K562 (cell line): Measurements from ENCODE around the gene FAM241B. TPM values are rescaled to one million over a fixed set of nuclear protein-coding genes. Genes with fewer than 3 reads are reported as not detected.

Source experiments
- ATAC-seq: fragments of 200-7000 bp; cut with Tn5 transposase; 3 replicates; pipeline ENCODE4 v1.9.1; 2020; ENCODE audit warnings: moderate library complexity
- BruUV-seq: library from RNA; stranded (reverse); fragments of 400-500 nt; replicated peaks from 2 replicates; lab custom pipeline; 2021; lab: Mats Ljungman, UMichigan
- CTCF ChIA-PET: fragments of 300-600 bp; formaldehyde crosslinking; extraction: SDS; loops from one replicate; lab custom pipeline; 2021; ENCODE audit warnings: low intra/inter-chr PET ratio; lab: Yijun Ruan, JAX
- POLR2A ChIA-PET: fragments of 300-600, 350-650 bp; sonication (Branson Sonifier 250); formaldehyde crosslinking; extraction: SDS; loops from one replicate; lab custom pipeline; 2021; ENCODE audit warnings: antibody characterized with exemption, inconsistent platforms; lab: Yijun Ruan, JAX
- DNase-seq, 4 experiments: peaks; one replicate each; pipeline versions ENCODE4 v3.0.0 to v3.0.0-alpha.2; 2011 to 2018; ENCODE audit warnings: low spot score in 3 of 4, mixed read lengths in 3 of 4; ENCODE audit errors: extremely low read depth in 1 of 4
- FAIRE-seq: peaks from 2 replicates; lab custom pipeline; 2011; peaks lifted over from hg19 to GRCh38; lab: Jason Lieb, UNC
- H2AFZ ChIP-seq: 2 replicates; pipeline ENCODE4 v1.6.0; 2011; ENCODE audit warnings: low read depth, low read length, control low read depth, inconsistent platforms
- H3K27ac ChIP-seq: fragments of 200-600 bp; 3 replicates; pipeline ENCODE4 v1.8.0; 2011; ENCODE audit warnings: low read depth, mild to moderate bottlenecking, control low read depth, inconsistent platforms, low read length, moderate library complexity, mixed read lengths; ENCODE audit errors: extremely low read depth
- H3K27me3 ChIP-seq, 2 experiments: fragments of 300-600 bp in 1 of 2; 2 replicates in 1 of 2; 3 replicates in 1 of 2; pipeline versions ENCODE4 v1.6.0 to v1.8.0; 2011; ENCODE audit warnings: inconsistent platforms in 2 of 2, low read length in 2 of 2, mild to moderate bottlenecking in 1 of 2, mixed read lengths in 1 of 2, moderate library complexity in 1 of 2; ENCODE audit not compliant: control insufficient read depth in 2 of 2, insufficient read depth in 2 of 2
- H3K36me3 ChIP-seq: fragments of 300-600 bp; 3 replicates; pipeline ENCODE4 v1.8.0; 2011; ENCODE audit warnings: mild to moderate bottlenecking, low read length, inconsistent platforms; ENCODE audit not compliant: control insufficient read depth, insufficient read depth
- H3K4me1 ChIP-seq, 2 experiments: fragments of 200-600 bp in 1 of 2; replicated peaks in 1 of 2; 2 replicates in 1 of 2; 3 replicates in 1 of 2; pipeline versions ENCODE4 v1.5.1 to v1.8.0; 2011; ENCODE audit warnings: inconsistent platforms in 2 of 2, low read length in 2 of 2, mild to moderate bottlenecking in 1 of 2, mixed read lengths in 1 of 2, moderate library complexity in 1 of 2; ENCODE audit not compliant: control insufficient read depth in 2 of 2, insufficient read depth in 2 of 2
- H3K4me2 ChIP-seq: 2 replicates; pipeline ENCODE4 v1.6.1; 2011; ENCODE audit warnings: low read length, control low read depth, inconsistent platforms, mixed read lengths; ENCODE audit not compliant: insufficient read depth
- H3K4me3 ChIP-seq: fragments of 200-600 bp; sonication (generic), shearing (Covaris generic); 2 replicates; pipeline ENCODE4 v1.5.1; 2016; ENCODE audit warnings: control low read depth, inconsistent platforms
- H3K79me2 ChIP-seq: fragments of 200-600 bp; 3 replicates; pipeline ENCODE4 v1.8.0; 2011; ENCODE audit warnings: low read length, inconsistent platforms; ENCODE audit not compliant: control insufficient read depth, insufficient read depth
- H3K9ac ChIP-seq, 2 experiments: 2 replicates each; pipeline versions ENCODE4 v1.6.0 to v1.6.1; 2011; ENCODE audit warnings: low read depth in 2 of 2, low read length in 2 of 2, control low read depth in 1 of 2, inconsistent platforms in 1 of 2, mild to moderate bottlenecking in 1 of 2, mixed read lengths in 1 of 2; ENCODE audit not compliant: insufficient read depth in 1 of 2
- H3K9me1 ChIP-seq: one replicate; pipeline ENCODE4 v1.6.0; 2011; ENCODE audit warnings: inconsistent platforms, mild to moderate bottlenecking, low read length, moderate library complexity; ENCODE audit not compliant: control insufficient read depth, insufficient read depth
- H3K9me3 ChIP-seq: replicated peaks from 2 replicates; pipeline ENCODE4 v1.5.1; 2011; ENCODE audit warnings: low read depth, low read length, inconsistent platforms; ENCODE audit not compliant: control insufficient read depth, insufficient read depth
- H4K20me1 ChIP-seq: replicated peaks from 2 replicates; pipeline ENCODE4 v1.6.1; 2011; ENCODE audit warnings: low read length, inconsistent platforms, mixed read lengths; ENCODE audit not compliant: control insufficient read depth, insufficient read depth
- E2F5 ChIP-seq: sonication (generic); formaldehyde crosslinking; IDR thresholded peaks from 2 replicates; pipeline ENCODE4 v1.8.0; 2022; ENCODE audit warnings: mild to moderate bottlenecking, missing genetic modification reagents
- HCFC1 ChIP-seq: IDR thresholded peaks from 2 replicates; pipeline ENCODE4 v1.6.1; 2012; ENCODE audit warnings: low read depth, low read length, improper control_type of control experiment
- HDAC8 ChIP-seq: fragments of 450-650 bp; IDR thresholded peaks from 2 replicates; pipeline ENCODE4 v1.6.1; 2016; ENCODE audit warnings: mild to moderate bottlenecking, missing genetic modification characterization, moderate library complexity, missing compliant biosample characterization
- IRF9 ChIP-seq: fragments of 450-650 bp; IDR thresholded peaks from 2 replicates; pipeline ENCODE4 v1.6.1; 2016; ENCODE audit warnings: missing biosample characterization, missing genetic modification characterization
- NONO ChIP-seq, 2 experiments: fragments of 200-400 bp in 1 of 2; fragments of 450-650 bp in 1 of 2; formaldehyde crosslinking in 1 of 2; IDR thresholded peaks; 2 replicates each; pipeline ENCODE4 v1.6.1; 2017; ENCODE audit warnings: low read depth in 2 of 2, mild to moderate bottlenecking in 2 of 2, moderate library complexity in 2 of 2, low read length in 1 of 2
- POLR2B ChIP-seq: fragments of 450-650 bp; IDR thresholded peaks from 2 replicates; pipeline ENCODE4 v1.6.1; 2018; ENCODE audit warnings: low read depth; ENCODE audit not compliant: partially characterized antibody
- POLR3A ChIP-seq: IDR thresholded peaks from 2 replicates; pipeline ENCODE4 v1.6.1; 2011; ENCODE audit warnings: borderline replicate concordance, mild to moderate bottlenecking, moderate library complexity; ENCODE audit not compliant: insufficient read length, insufficient read depth; ENCODE audit errors: extremely low read depth
- SP1 ChIP-seq: sonication (generic); formaldehyde crosslinking; IDR thresholded peaks from 2 replicates; pipeline ENCODE4 v1.8.1; 2022; ENCODE audit warnings: mild to moderate bottlenecking, missing genetic modification reagents
- TARDBP ChIP-seq: fragments of 450-650 bp; IDR thresholded peaks from 2 replicates; pipeline ENCODE4 v1.6.1; 2016
- TFAM ChIP-seq: fragments of 250-450 bp; sonication (Bioruptor Pico); conservative IDR thresholded peaks from 2 replicates; pipeline ENCODE4 v1.5.0; 2021; ENCODE audit warnings: mild to moderate bottlenecking, moderate library complexity
- ZBTB8A ChIP-seq: fragments of 450-650 bp; IDR thresholded peaks from 2 replicates; pipeline ENCODE4 v1.6.1; 2018; ENCODE audit warnings: mild to moderate bottlenecking, moderate library complexity; ENCODE audit not compliant: partially characterized antibody
- ZNF551 ChIP-seq: fragments of 250-450 bp; sonication (Bioruptor Pico); IDR thresholded peaks from 2 replicates; pipeline ENCODE4 v1.5.0; 2021; ENCODE audit warnings: mild to moderate bottlenecking, moderate library complexity
- ZNF699 ChIP-seq: fragments of 250-450 bp; sonication (Bioruptor Pico); IDR thresholded peaks from 2 replicates; pipeline ENCODE4 v1.8.0; 2021; ENCODE audit warnings: mild to moderate bottlenecking, moderate library complexity; ENCODE audit not compliant: insufficient replicate concordance
- WGBS: fragments of 100-300 bp; shearing (Covaris generic); methylation state at CpG from one replicate; pipeline ENCODE4 v1.1.6; 2016; ENCODE audit warnings: low coverage, mixed read lengths; ENCODE audit not compliant: insufficient coverage; ENCODE audit errors: missing lambda C conversion rate; 5-methylcytosine and 5-hydroxymethylcytosine counted together
- in situ Hi-C: fragments of 300-500 bp; cut with MboI; formaldehyde crosslinking; loops from 4 replicates; pipeline ENCODE4 v1.15.0; 2018; ENCODE audit warnings: inconsistent platforms, mixed read lengths
- intact Hi-C: fragments of 100-400 bp; cut with micrococcal nuclease; formaldehyde crosslinking; loops from 2 replicates; pipeline ENCODE4 v1.14.2; 2022
- polyA plus RNA-seq, 8 experiments: library from polyadenylated mRNA; depleted of rRNA in 4 of 8; stranded (reverse) in 5 of 8; unstranded in 3 of 8; fragments of >200 nt; fragmentation: Nextera tagmentation in 2 of 8; fragmentation: Illumina TruSeq in 1 of 8; extraction: Ambion mirVana in 2 of 8; extraction: Trizol in 1 of 8; gene quantifications; 2 replicates each; pipeline versions ENCODE4 v1.2.1 to v1.2.3, GENCODE V29; 2011 to 2014; ENCODE audit warnings: inconsistent platforms in 1 of 8, missing spikeins in 1 of 8
- total RNA-seq, 7 experiments: library from RNA; depleted of rRNA in 6 of 7; stranded (reverse); fragments of >200 nt in 6 of 7; fragmentation: Illumina TruSeq in 2 of 7; extraction: Trizol in 2 of 7; gene quantifications; 2 replicates each; pipeline versions ENCODE4 v1.2.1 to v1.2.3, GENCODE V29; 2011 to 2021; ENCODE audit warnings: low replicate concordance in 1 of 7

Gene FAM241B
- total and polyA plus RNA-seq, 9 of the 15 experiments (the other 6 are each of a cell fraction or from before 2014, with no cell fraction given): 1.9 to 11.1 (median 3.0) TPM

- Histone ChIP-seq H3K4me3 (no peak overlapping the region), H3K9me3 (no peaks in the 10 kb centered on the region), H4K20me1 (peaks cover 10% of the 10 kb centered on the region; the same call in 1 of the 2 replicates), H3K27ac (no peak overlapping the region), H3K4me2 (no peak overlapping the region), H2AFZ (no peak overlapping the region), H3K9me1 (no peaks in the 10 kb centered on the region), H3K4me1 (no peaks in the 10 kb centered on the region), H3K27me3 (peaks cover 15 to 65% of the 10 kb centered on the region in 2 experiments; a peak in 4 of 5 replicates), H3K79me2 (no peaks in the 10 kb centered on the region), H3K36me3 (no peaks in the 10 kb centered on the region)
- ATAC-seq: no peak
- WGBS: 4% methylated on average over 4 of the region's 4 CpGs
- POLR2A ChIA-PET: no interaction called here
- FAIRE-seq: peak; percentile 46
- in situ Hi-C loops: no loop called here
- BruUV-seq: no TSS peak
- CTCF ChIA-PET: no interaction called here
- DNase-seq: no peak
- TF ChIP-seq NONO (IDR thresholded peaks at IDR 0.05; ENCODE audit: low read depth in 2 of 2, low read length in 1 of 2): no peak
- TF ChIP-seq POLR2B: no peak
- TF ChIP-seq, all 486 proteins: peak for 0
- intact Hi-C loops: no loop called here
- no peak overlapping the region; a peak in 1 of 4 replicates for H3K9ac ChIP-seq
These were observed 36.7 kb downstream of the FAM241B start for GRCh38 chr10:69666756-69667155.

- CTCF ChIA-PET: no interaction called here
- no peak for FAIRE-seq
- peak; percentile 53; the same call in 2 of the 3 replicates for ATAC-seq
- H3K9me3 ChIP-seq: no peaks in the 10 kb centered on the region
- H3K4me1 ChIP-seq: no peaks in the 10 kb centered on the region
- H3K27ac ChIP-seq: no peak overlapping the region
- no peak for DNase-seq
- no peak overlapping the region for H3K4me2 ChIP-seq
- H3K9me1 ChIP-seq: no peaks in the 10 kb centered on the region
- in situ Hi-C loops (no loop called here), intact Hi-C loops (no loop called here)
- H2AFZ ChIP-seq: no peak overlapping the region
- H3K27me3 ChIP-seq: peaks cover 12 to 50% of the 10 kb centered on the region in 2 experiments; a peak in 4 of 5 replicates
- H4K20me1 ChIP-seq: no peaks in the 10 kb centered on the region
- H3K4me3 ChIP-seq: no peak overlapping the region
- WGBS: 0% methylated on average over 5 of the region's 5 CpGs
- H3K36me3 ChIP-seq: no peaks in the 10 kb centered on the region
- H3K9ac ChIP-seq: no peak overlapping the region
- BruUV-seq: no TSS peak
- POLR2A ChIA-PET: interaction anchor here (0.6 to 1.1 kb wide), 2 partner anchors 10 to 1502 kb away, joined by 3 to 5 read pairs; no protein-coding TSS in a partner anchor
- H3K79me2 ChIP-seq: no peaks in the 10 kb centered on the region
- TF ChIP-seq POLR3A: no peak
- no peak for TF ChIP-seq HCFC1
- no peak for TF ChIP-seq ZBTB8A
- TF ChIP-seq TARDBP: no peak
- TF ChIP-seq TFAM (CRISPR knock-in tag): no peak
- no peak for TF ChIP-seq ZNF699 (CRISPR knock-in tag)
- no peak for TF ChIP-seq HDAC8 (tag)
- TF ChIP-seq SP1 (CRISPR knock-in tag): no peak
- TF ChIP-seq IRF9 (tag): no peak
- TF ChIP-seq E2F5 (CRISPR knock-in tag): no peak
- TF ChIP-seq ZNF551: no peak
These were observed 38.7 kb downstream of the FAM241B start for GRCh38 chr10:69668721-69669120.
